ENCODE data around the gene ALAS1.

ALAS1 gene

DNA sequence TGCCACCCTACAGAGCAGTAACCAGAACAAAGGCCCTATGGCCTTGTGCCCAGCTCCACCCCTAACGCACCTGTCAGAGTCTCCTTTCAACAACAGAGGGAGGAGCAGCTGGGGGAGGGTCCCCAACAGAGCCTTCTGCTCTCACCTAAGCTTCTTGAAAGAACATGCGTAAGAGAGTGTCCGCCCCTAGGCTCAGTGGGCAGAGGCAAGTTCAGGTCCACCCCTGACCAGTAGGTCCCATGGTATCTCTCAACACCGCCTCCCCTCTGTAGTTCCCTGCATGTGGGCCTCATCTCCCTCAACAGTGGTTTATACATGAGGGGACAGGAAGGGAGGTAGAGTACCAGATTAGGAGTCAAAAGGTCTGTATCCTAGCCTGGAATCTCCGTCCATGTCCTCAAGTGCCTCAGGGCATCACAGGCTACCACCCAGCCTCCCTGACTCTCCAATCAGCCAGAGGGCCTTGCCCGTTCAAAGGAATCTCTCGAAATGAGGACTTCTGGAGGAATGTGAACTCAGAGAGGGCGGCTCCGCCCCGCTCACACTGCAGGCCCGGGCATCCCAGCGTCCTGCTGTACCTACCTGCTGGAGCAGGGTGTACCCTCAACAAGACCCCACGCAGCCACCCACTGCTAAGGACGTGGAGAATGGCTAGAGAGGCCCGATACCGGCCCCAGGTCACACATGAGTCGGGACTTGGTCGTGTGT is 44.4 kb upstream of the ALAS1 start:
- no peaks in the 10 kb centered on the region for H3K9me3 ChIP-seq
- peak overlapping the region; percentile 87 to 98 for H3K4me3 ChIP-seq (ENCODE audit: low read depth in 1 of 2, low read length in 1 of 2)
- no peak for TF ChIP-seq CTCF (IDR thresholded peaks at IDR 0.05)
- H3K27me3 ChIP-seq: no peaks in the 10 kb centered on the region
- peaks cover 19 to 20% of the 10 kb centered on the region in 2 experiments for H3K4me1 ChIP-seq (ENCODE audit: control insufficient read depth in 1 of 2, insufficient read depth in 1 of 2, low read depth in 1 of 2, low read length in 1 of 2)
- H3K27ac ChIP-seq: peak overlapping the region; percentile 87
- H3K36me3 ChIP-seq: peaks cover 14% of the 10 kb centered on the region

- peak within 1 kb of the TSS; percentile 87 to 98 for H3K4me3 ChIP-seq (ENCODE audit: low read depth in 1 of 2, low read length in 1 of 2)
- H3K4me1 ChIP-seq (ENCODE audit: control insufficient read depth in 1 of 2, insufficient read depth in 1 of 2, low read depth in 1 of 2, low read length in 1 of 2): peaks cover 19 to 20% of the 10 kb centered on the region in 2 experiments
- H3K27me3 ChIP-seq: no peaks in the 10 kb centered on the region
- peaks cover 8% of the 10 kb centered on the region for H3K36me3 ChIP-seq
- TF ChIP-seq CTCF (IDR thresholded peaks at IDR 0.05): peak; percentile 7
- peak within 1 kb of the TSS; percentile 87 for H3K27ac ChIP-seq
- no peaks in the 10 kb centered on the region for H3K9me3 ChIP-seq
Measured at GRCh38 chr3:52154135-52155094, 43.5 kb upstream of the ALAS1 start, which contains the start of gene POC1A. Gene POC1A, minus strand, starts transcription at chr3:52154423. Its CDS starts 51 bp downstream, at chr3:52154372.

GRCh38 chr3:52155912-52156311 is 42.0 kb upstream of the ALAS1 start:
- Histone ChIP-seq H3K9me3 (no peaks in the 10 kb centered on the region), H3K36me3 (no peaks in the 10 kb centered on the region), H3K4me1 (ENCODE audit: control insufficient read depth in 1 of 2, insufficient read depth in 1 of 2, low read depth in 1 of 2, low read length in 1 of 2) (peaks cover 19 to 20% of the 10 kb centered on the region in 2 experiments), H3K4me3 (ENCODE audit: low read depth in 1 of 2, low read length in 1 of 2) (no peak overlapping the region), H3K27me3 (no peaks in the 10 kb centered on the region), H3K27ac (no peak overlapping the region)
- TF ChIP-seq CTCF (IDR thresholded peaks at IDR 0.05): no peak

GRCh38 chr3:52159503-52159902 is 38.5 kb upstream of the ALAS1 start:
- Histone ChIP-seq H3K9me3 (no peaks in the 10 kb centered on the region), H3K4me1 (ENCODE audit: control insufficient read depth in 1 of 2, insufficient read depth in 1 of 2, low read depth in 1 of 2, low read length in 1 of 2) (peaks cover 7% of the 10 kb centered on the region in 2 experiments), H3K36me3 (no peaks in the 10 kb centered on the region), H3K27ac (no peak overlapping the region), H3K4me3 (ENCODE audit: low read depth in 1 of 2, low read length in 1 of 2) (no peak overlapping the region), H3K27me3 (no peaks in the 10 kb centered on the region)
- TF ChIP-seq CTCF (IDR thresholded peaks at IDR 0.05): no peak

DNA sequence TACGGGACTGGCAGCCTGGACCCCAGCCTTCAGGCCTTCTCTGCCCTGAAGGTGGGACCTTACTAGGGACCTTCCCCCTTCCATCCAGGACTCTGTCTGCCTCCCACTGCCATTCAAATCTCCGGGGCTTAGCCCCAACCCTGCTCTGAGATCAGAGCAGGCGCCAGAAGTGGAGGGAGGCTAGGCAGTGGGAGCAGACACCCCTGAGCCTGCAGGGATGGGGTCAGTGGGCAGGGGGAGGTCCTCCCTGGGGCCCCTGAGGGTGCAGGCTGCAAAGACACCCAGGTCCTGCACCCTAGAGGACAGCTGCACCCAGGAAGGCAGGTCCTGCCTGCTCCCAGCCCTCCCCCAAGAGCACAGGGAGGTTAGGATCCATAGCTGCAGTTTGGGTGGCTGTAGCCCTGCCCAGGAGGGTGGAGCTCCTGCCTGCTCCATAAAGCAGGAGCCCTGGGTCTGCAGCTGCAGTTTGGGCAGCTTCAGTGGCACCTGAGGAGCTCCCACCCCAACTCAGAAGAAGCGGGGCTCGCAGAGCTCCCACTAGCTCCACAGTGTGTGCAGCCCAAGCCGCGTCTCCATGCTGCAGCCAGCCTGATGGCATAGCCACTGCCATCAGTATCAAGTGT is 35.6 kb upstream of the ALAS1 start:
- Histone ChIP-seq H3K27ac (no peak overlapping the region), H3K36me3 (no peaks in the 10 kb centered on the region), H3K4me3 (ENCODE audit: low read depth in 1 of 2, low read length in 1 of 2) (no peak overlapping the region), H3K4me1 (ENCODE audit: control insufficient read depth in 1 of 2, insufficient read depth in 1 of 2, low read depth in 1 of 2, low read length in 1 of 2) (no peaks in the 10 kb centered on the region), H3K27me3 (no peaks in the 10 kb centered on the region), H3K9me3 (no peaks in the 10 kb centered on the region)
- no peak for TF ChIP-seq CTCF (IDR thresholded peaks at IDR 0.05)
